Ectodermal cell (in vitro differentiated cells): ENCODE results near the gene AKAP6.

ENCODE experiments used
- H3K27ac ChIP-seq: 2 replicates; pipeline ENCODE4 v1.7.0; 2013; ENCODE audit warnings: mild to moderate bottlenecking, low read depth, low read length; ENCODE audit not compliant: insufficient read depth, poor library complexity, severe bottlenecking
- H3K27me3 ChIP-seq: 2 replicates; pipeline ENCODE4 v1.7.0; 2013; ENCODE audit warnings: mild to moderate bottlenecking, low read length; ENCODE audit not compliant: insufficient read depth, control insufficient read depth, poor library complexity, severe bottlenecking
- H3K36me3 ChIP-seq: one replicate; pipeline ENCODE4 v1.7.0; 2013; ENCODE audit warnings: low read length; ENCODE audit not compliant: control insufficient read depth, insufficient read depth
- H3K4me1 ChIP-seq: one replicate; pipeline ENCODE4 v1.7.0; 2013; ENCODE audit warnings: low read length; ENCODE audit not compliant: control insufficient read depth, insufficient read depth
- H3K4me3 ChIP-seq: 2 replicates; pipeline ENCODE4 v1.7.0; 2013; ENCODE audit warnings: low read depth, low read length, control low read depth; ENCODE audit not compliant: insufficient read depth
- H3K9me3 ChIP-seq: 2 replicates; pipeline ENCODE4 v1.7.0; 2013; ENCODE audit warnings: mild to moderate bottlenecking, low read length, moderate library complexity; ENCODE audit not compliant: control insufficient read depth
- WGBS, 2 experiments: methylation state at CpG; one replicate each; pipeline ENCODE4 v1.1.7; 2013; ENCODE audit warnings: missing lambda C conversion rate in 2 of 2; 5-methylcytosine and 5-hydroxymethylcytosine counted together

AKAP6 gene

DNA sequence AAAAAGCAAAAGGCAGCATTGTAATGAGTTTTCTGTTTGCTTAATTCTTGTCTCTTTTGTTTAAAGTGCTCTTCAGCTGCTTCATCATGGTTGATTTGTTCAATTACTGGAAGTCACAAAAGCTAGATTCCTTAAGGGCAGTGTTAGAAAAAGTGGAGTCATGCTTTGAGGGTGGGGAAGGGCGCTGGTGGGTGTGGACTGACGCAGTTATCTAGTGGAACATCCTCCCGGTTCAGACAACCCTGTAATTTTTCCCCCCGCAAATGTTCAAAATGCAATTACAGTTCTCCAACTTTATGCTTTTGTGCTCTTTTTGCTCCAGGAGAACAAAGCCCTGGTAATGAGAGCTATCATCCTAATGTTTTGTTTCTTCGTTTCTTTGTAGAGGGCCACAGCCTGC lies 2.1 kb downstream of the AKAP6 start:
- peak overlapping the region; percentile 78 for H3K27ac ChIP-seq
- no peaks in the 10 kb centered on the region for H3K27me3 ChIP-seq
- no peaks in the 10 kb centered on the region for H3K9me3 ChIP-seq
- H3K4me1 ChIP-seq, result peaks cover 31% of the 10 kb centered on the region
- 77 to 86% methylated on average over 5 of the region's 5 CpGs for WGBS, 2 experiments
- H3K4me3 ChIP-seq, result no peak overlapping the region
- no peaks in the 10 kb centered on the region for H3K36me3 ChIP-seq

DNA sequence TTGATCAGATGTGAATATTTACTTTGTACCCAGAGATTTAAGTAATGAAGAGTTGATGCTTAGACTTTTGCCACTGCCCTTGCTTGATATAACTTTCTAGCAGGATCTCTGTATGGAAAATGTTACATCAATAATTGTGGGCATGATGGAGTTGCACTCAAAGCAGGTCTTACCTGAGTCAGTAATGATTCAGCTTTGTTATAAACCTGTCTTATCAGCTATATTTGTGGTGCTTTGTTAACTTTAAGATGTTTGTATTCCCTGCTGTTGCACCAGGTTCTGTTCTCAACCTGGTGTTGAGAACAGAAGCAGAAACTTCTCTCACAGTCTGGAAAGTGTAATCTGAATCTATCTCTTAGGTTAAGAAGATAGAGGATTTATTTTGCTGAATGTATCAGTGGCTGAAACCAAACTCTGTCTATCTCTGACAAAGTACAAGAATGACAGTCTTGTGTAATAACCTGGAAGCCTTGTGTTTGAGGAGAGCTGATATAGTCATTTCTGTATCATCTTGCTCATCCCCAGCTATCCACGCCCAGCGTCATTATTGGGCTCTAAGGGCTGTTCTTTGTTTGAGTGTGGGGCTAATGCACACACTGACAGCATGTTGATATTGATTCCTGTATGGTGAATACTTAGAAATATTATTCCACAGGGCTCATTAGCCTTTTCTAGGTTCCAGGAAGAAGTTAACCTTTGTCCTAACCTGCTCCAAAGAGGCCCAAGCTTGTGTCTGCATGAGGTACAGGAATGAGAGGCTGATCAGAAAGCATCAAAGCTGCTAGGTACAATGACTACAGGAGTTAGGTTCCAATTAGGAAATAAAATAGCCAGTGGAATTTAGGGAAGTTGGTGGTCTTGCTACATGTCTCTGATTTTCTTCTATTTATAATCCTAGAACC lies 3.6 kb downstream of the AKAP6 start:
- Histone ChIP-seq H3K4me3 (no peak overlapping the region), H3K9me3 (no peaks in the 10 kb centered on the region), H3K27ac (no peak overlapping the region), H3K27me3 (no peaks in the 10 kb centered on the region), H3K36me3 (no peaks in the 10 kb centered on the region), H3K4me1 (peaks cover 31% of the 10 kb centered on the region)
- WGBS, 2 experiments, result 89 to 90% methylated on average over 2 of the region's 2 CpGs

DNA sequence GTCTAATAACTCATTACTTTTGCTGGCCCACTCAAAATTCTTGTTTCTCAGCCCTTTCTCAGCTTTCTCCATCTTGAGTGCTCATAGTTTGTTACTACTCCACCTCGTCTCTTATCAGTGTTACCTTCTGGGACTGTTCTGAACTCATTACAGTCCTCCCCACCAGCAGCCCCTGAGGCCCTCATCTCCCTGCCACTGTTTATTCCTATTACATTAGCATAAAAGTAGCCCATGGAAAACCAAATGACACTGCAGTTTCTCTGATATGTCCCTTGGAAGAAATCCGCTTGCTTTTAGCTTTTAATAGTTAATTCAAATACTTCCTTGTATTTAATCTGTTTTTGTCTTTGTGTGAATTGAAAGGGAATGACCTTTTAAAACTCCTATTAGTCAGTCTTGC lies 7.6 kb downstream of the AKAP6 start:
- H3K27ac ChIP-seq, result no peak overlapping the region
- WGBS, 2 experiments, result 83 to 87% methylated on average over 1 to 2 of the region's 2 CpGs

DNA sequence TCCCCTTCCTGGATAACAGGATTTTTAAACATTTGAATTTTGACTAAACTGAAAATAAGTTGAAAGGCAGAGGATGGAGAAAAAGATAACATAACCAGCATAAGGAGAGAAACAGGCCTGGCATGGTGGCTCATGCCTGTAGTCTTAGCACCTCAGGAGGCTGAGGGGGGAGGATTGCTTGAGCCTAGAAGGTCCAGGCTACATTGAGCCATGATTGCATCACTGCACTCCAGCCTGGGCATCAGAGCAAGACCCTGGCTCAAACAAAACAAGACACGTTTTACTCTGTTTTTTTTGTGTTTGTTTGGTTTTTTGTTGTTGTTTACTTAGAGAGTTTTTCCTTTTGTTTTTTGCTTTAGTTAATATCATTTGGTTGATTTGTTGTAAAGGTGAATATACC lies 8.7 kb downstream of the AKAP6 start:
- 78 to 100% methylated on average over 1 of the region's 1 CpG for WGBS, 2 experiments
- Histone ChIP-seq H3K9me3 (no peaks in the 10 kb centered on the region), H3K27me3 (no peaks in the 10 kb centered on the region), H3K4me1 (no peaks in the 10 kb centered on the region), H3K4me3 (no peak overlapping the region), H3K36me3 (no peaks in the 10 kb centered on the region), H3K27ac (no peak overlapping the region)

More for the DNA sequence above, 7.6 kb downstream of the AKAP6 start:
- H3K9me3 ChIP-seq, result no peaks in the 10 kb centered on the region
- H3K4me3 ChIP-seq, result no peak overlapping the region
- H3K4me1 ChIP-seq, result peaks cover 2% of the 10 kb centered on the region
- H3K36me3 ChIP-seq, result no peaks in the 10 kb centered on the region
- H3K27me3 ChIP-seq, result no peaks in the 10 kb centered on the region

DNA sequence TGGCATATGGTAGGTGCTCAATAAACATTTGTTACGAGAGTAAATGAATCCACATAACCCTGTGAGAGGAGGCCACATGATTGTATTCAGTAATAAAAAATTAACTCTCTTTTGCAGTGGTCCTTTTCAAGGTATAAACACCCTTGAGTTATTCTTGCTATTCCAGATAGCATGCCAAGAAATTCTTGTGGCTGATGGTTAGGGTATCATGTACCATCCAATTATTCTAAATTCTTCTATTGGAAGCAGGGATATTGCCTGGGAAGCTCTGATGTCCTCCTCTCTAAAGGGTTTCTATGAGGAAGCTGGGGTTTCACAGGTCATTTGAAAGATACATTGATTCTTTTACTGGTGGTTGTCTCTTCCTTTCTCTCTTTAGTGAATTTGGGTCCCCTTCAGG lies 10.1 kb downstream of the AKAP6 start:
- Histone ChIP-seq H3K4me3 (no peak overlapping the region), H3K9me3 (no peaks in the 10 kb centered on the region), H3K27me3 (no peaks in the 10 kb centered on the region), H3K4me1 (no peaks in the 10 kb centered on the region), H3K27ac (no peak overlapping the region), H3K36me3 (no peaks in the 10 kb centered on the region)
- WGBS, 2 experiments, result 75 to 100% methylated on average over 1 of the region's 1 CpG

DNA sequence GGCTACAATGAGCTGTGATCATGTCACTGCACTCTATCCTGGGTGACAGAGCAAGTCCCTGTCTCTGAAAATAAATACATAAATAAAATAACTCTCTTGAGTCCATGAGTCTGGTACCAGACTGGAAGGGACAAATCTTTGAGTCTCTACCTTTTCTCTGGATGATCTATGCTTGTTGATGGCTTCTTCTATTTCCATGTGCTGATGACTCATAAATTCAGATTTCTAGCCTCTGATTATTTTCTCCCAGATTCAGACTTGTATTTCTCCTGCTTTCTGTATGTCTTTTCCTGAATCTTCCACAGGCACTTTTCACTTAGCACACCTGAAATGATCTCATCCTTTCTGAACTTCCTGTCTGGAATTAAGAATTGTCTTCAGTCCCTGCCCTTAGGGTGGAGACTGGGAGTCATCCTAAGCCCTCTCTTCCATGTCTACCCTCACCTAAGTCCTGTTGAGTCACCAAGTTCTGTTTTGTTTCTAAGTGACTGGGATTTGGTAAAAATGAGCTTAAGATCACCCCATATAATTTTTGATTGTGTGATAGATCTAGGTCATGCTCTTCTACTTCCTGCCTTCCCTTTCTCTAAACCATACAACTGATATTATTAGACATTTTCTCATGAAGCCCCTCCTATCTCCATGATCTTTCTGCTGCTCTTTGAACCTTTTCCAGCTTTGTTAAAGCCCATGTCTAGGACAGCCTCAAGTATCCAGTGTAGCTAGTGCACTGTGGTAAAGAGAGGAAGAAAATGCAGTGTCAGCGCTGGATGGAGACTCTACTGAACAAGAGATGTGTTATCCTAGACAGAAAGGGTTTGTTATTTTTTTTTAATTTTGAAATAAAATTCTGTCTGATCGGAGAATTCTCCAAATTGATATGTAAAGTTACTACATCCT lies 13.1 kb downstream of the AKAP6 start:
- H3K4me3 ChIP-seq, result no peak overlapping the region

DNA sequence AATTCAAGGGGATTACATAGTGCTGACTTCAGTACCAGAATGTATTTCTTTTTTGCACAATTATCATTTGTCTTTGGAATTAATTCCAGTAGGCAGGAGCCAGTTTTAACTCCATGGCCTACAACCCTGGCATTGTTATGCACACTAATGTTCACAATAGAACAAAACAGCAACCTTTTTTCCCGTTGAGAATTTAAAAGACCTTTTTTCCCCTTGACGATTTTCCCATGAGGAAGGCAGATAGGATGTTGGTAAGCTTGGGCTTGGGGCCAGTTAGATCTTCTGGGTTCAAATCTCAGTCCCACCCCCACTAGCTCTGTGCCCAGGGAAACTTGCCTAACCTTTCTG lies 13.7 kb downstream of the AKAP6 start:
- no peaks in the 10 kb centered on the region for H3K9me3 ChIP-seq
- no peak overlapping the region for H3K4me3 ChIP-seq
- no peaks in the 10 kb centered on the region for H3K4me1 ChIP-seq
- WGBS, 2 experiments, result 10 to 17% methylated on average over 2 of the region's 2 CpGs
- no peaks in the 10 kb centered on the region for H3K27me3 ChIP-seq
- no peak overlapping the region for H3K27ac ChIP-seq
- no peaks in the 10 kb centered on the region for H3K36me3 ChIP-seq

More for the DNA sequence above, 13.1 kb downstream of the AKAP6 start:
- Histone ChIP-seq H3K9me3 (no peaks in the 10 kb centered on the region), H3K36me3 (no peaks in the 10 kb centered on the region), H3K27ac (no peak overlapping the region), H3K27me3 (no peaks in the 10 kb centered on the region), H3K4me1 (no peaks in the 10 kb centered on the region)
- WGBS, 2 experiments, result 86 to 100% methylated on average over 2 of the region's 2 CpGs

DNA sequence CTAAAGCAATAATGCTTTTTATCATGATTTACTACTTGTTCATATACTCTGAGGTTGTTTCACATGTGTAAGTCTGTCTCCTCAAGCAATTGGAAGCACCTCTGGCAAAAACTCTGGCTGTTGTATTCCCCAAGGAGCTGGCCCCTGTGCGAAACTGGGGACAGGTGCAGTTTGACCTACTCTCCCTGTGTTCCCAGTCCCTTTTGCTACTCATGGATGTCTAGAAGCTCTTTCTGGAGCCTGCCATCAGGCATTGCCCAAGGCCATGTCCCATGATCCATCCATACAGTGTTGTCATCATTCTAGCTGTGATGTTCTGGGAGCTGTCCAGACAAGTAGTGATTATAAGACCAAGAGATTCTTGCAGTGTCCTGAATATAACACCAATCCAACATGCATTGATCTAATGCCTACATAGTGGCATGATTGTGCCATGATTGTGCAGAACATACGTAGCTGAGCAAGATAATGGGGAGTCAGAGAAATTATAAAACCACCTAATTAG lies 14.9 kb downstream of the AKAP6 start:
- no peaks in the 10 kb centered on the region for H3K27me3 ChIP-seq
- H3K4me3 ChIP-seq, result no peak overlapping the region
- H3K4me1 ChIP-seq, result no peaks in the 10 kb centered on the region
- 98 to 99% methylated on average over 2 of the region's 2 CpGs for WGBS, 2 experiments
- H3K9me3 ChIP-seq, result no peaks in the 10 kb centered on the region
- no peak overlapping the region for H3K27ac ChIP-seq
- H3K36me3 ChIP-seq, result no peaks in the 10 kb centered on the region

DNA sequence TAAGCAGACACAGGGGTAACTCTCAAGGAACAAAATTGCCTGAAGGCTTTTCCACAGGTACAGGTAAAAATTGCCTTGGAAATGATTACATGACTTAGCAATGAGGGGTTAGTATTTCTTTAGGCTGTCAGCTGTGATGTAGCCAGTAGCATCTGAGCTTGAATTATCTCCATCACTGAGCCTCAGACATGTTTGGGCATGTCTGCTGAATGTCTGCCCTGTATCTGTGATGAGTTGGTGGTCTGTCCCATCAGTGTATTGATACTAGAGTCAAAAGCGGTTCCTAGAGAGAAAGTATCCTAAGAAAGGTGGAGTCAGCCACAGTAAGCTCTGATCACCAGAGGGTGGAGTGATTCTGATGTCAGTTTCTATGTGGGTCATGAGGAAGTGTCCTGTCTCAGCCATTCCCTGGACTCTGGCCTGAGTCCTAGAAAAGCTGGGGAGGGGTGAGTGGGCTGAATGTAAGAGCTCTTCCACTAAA lies 16.3 kb downstream of the AKAP6 start:
- no peaks in the 10 kb centered on the region for H3K4me1 ChIP-seq
- no peak overlapping the region for H3K4me3 ChIP-seq
- no peak overlapping the region for H3K27ac ChIP-seq
- no peaks in the 10 kb centered on the region for H3K27me3 ChIP-seq
- WGBS, 2 experiments, result 87 to 90% methylated on average over 1 of the region's 1 CpG
- H3K36me3 ChIP-seq, result no peaks in the 10 kb centered on the region
- H3K9me3 ChIP-seq, result no peaks in the 10 kb centered on the region

DNA sequence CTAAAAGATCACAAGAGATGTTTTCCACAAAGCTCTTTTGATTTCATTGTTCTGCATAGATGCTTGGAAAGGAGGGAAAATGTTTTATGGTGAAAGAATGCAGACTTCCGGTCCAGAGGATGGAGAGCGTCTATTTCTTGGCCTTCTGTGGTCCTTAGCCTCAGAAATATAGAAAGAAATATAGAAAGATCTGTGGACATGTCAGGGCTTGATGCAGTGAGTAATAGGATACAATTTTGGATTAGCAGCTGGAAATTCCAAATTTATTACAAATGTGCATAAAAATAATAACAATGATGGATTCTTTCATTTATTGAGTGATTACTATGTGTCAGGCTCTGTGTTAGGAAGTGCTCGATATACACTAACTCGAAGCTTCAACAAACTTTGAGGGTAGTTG lies 20.2 kb downstream of the AKAP6 start:
- Histone ChIP-seq H3K9me3 (no peaks in the 10 kb centered on the region), H3K36me3 (no peaks in the 10 kb centered on the region), H3K4me1 (no peaks in the 10 kb centered on the region), H3K4me3 (no peak overlapping the region), H3K27me3 (no peaks in the 10 kb centered on the region), H3K27ac (no peak overlapping the region)
- WGBS, 2 experiments, result 94 to 96% methylated on average over 3 to 4 of the region's 4 CpGs
